Astrocyte (in vitro differentiated cells and primary cell): ENCODE results near the gene C7. TPM values are rescaled to one million over a fixed set of nuclear protein-coding genes. Genes with fewer than 3 reads are reported as not detected.

ENCODE experiments used
- DNase-seq: peaks from one replicate; pipeline ENCODE4 v3.0.0-alpha.2; 2010; ENCODE audit warnings: low read depth
- FAIRE-seq: peaks from 2 replicates; lab custom pipeline; 2011; peaks lifted over from hg19 to GRCh38; lab: Jason Lieb, UNC
- H2AFZ ChIP-seq: 2 replicates; pipeline ENCODE4 v1.6.0; 2012; ENCODE audit warnings: low read depth, low read length, inconsistent platforms
- H3K27ac ChIP-seq: 2 replicates; pipeline ENCODE4 v1.5.1; 2011; ENCODE audit warnings: low read depth, low read length, inconsistent platforms
- H3K27me3 ChIP-seq: 2 replicates; pipeline ENCODE4 v1.6.0; 2011; ENCODE audit warnings: low read length, inconsistent platforms; ENCODE audit not compliant: insufficient read depth
- H3K36me3 ChIP-seq: 2 replicates; pipeline ENCODE4 v1.5.1; 2011; ENCODE audit warnings: low read length, inconsistent platforms; ENCODE audit not compliant: insufficient read depth
- H3K4me1 ChIP-seq: 2 replicates; pipeline ENCODE4 v1.5.1; 2011; ENCODE audit warnings: low read length, inconsistent platforms; ENCODE audit not compliant: insufficient read depth
- H3K4me2 ChIP-seq: 2 replicates; pipeline ENCODE4 v1.6.0; 2012; ENCODE audit warnings: low read length, inconsistent platforms
- H3K4me3 ChIP-seq: 2 replicates; pipeline ENCODE4 v1.5.1; 2011; ENCODE audit warnings: low read depth, mild to moderate bottlenecking, low read length, inconsistent platforms; ENCODE audit not compliant: insufficient read depth
- H3K79me2 ChIP-seq: 2 replicates; pipeline ENCODE4 v1.6.0; 2012; ENCODE audit warnings: mild to moderate bottlenecking, low read length, inconsistent platforms; ENCODE audit not compliant: insufficient read depth
- H3K9ac ChIP-seq: 2 replicates; pipeline ENCODE4 v1.6.0; 2012; ENCODE audit warnings: mild to moderate bottlenecking, low read length, inconsistent platforms
- H3K9me3 ChIP-seq: 2 replicates; pipeline ENCODE4 v1.5.1; 2012; ENCODE audit warnings: low read depth, mild to moderate bottlenecking, low read length, inconsistent platforms; ENCODE audit not compliant: insufficient read depth
- H4K20me1 ChIP-seq: 2 replicates; pipeline ENCODE4 v1.6.0; 2012; ENCODE audit warnings: low read length, inconsistent platforms; ENCODE audit not compliant: insufficient read depth
- H3K27ac Mint-ChIP-seq: one replicate; pipeline ENCODE4 v1.8.0; 2021; ENCODE audit warnings: mild to moderate bottlenecking, mixed read lengths; ENCODE audit not compliant: unreplicated experiment
- H3K27me3 Mint-ChIP-seq: one replicate; pipeline ENCODE4 v1.8.0; 2021; ENCODE audit warnings: low read depth, mixed read lengths; ENCODE audit not compliant: unreplicated experiment
- H3K36me3 Mint-ChIP-seq: one replicate; pipeline ENCODE4 v1.8.0; 2021; ENCODE audit warnings: low read depth, mixed read lengths; ENCODE audit not compliant: unreplicated experiment
- H3K4me1 Mint-ChIP-seq: one replicate; pipeline ENCODE4 v1.8.0; 2021; ENCODE audit warnings: low read depth, mixed read lengths; ENCODE audit not compliant: unreplicated experiment
- H3K4me3 Mint-ChIP-seq: one replicate; pipeline ENCODE4 v1.8.0; 2021; ENCODE audit warnings: mild to moderate bottlenecking, moderate library complexity, mixed read lengths; ENCODE audit not compliant: unreplicated experiment
- H3K9me3 Mint-ChIP-seq: one replicate; pipeline ENCODE4 v1.8.0; 2021; ENCODE audit warnings: mild to moderate bottlenecking, mixed read lengths; ENCODE audit not compliant: unreplicated experiment
- CTCF ChIP-seq: IDR thresholded peaks from 2 replicates; pipeline ENCODE4 v1.5.1; 2011; ENCODE audit warnings: low read depth, mild to moderate bottlenecking, inconsistent platforms, low read length, moderate library complexity; ENCODE audit not compliant: insufficient read depth
- EZH2 ChIP-seq: IDR thresholded peaks from 2 replicates; pipeline ENCODE4 v1.6.1; 2012; ENCODE audit warnings: mild to moderate bottlenecking, low read length, inconsistent platforms; ENCODE audit not compliant: insufficient read depth
- total RNA-seq: library from RNA; stranded (reverse); gene quantifications from 2 replicates; pipeline ENCODE4 v1.2.1, GENCODE V29; 2021

Gene C7
- total RNA-seq, 1 donor from 2014 or later: 0.66 TPM

- Mint-ChIP-seq H3K4me3 (no peak overlapping the region), H3K9me3 (no peaks in the 10 kb centered on the region), H3K27me3 (no peaks in the 10 kb centered on the region), H3K27ac (no peak overlapping the region), H3K4me1 (no peaks in the 10 kb centered on the region), H3K36me3 (no peaks in the 10 kb centered on the region)
- Histone ChIP-seq H3K4me2 (no peak overlapping the region), H3K9me3 (no peaks in the 10 kb centered on the region), H3K36me3 (no peaks in the 10 kb centered on the region), H3K9ac (no peak overlapping the region), H3K79me2 (no peaks in the 10 kb centered on the region), H3K4me3 (no peak overlapping the region), H3K27me3 (no peaks in the 10 kb centered on the region), H3K27ac (no peak overlapping the region), H3K4me1 (no peaks in the 10 kb centered on the region), H2AFZ (no peak overlapping the region), H4K20me1 (no peaks in the 10 kb centered on the region)
- DNase-seq: no peak
- FAIRE-seq: no peak
- no peak for TF ChIP-seq EZH2
- no peak for TF ChIP-seq CTCF
Observed at GRCh38 chr5:40976836-40977235, 67.5 kb downstream of the C7 start.

- H3K27ac ChIP-seq: no peak overlapping the region
Observed at GRCh38 chr5:40981420-40981819, 72.1 kb downstream of the C7 start.

More at GRCh38 chr5:40981420-40981819, 72.1 kb downstream of the C7 start:
- H3K36me3 ChIP-seq: no peaks in the 10 kb centered on the region
- Mint-ChIP-seq H3K4me3 (no peak overlapping the region), H3K27ac (no peak overlapping the region), H3K27me3 (no peaks in the 10 kb centered on the region), H3K36me3 (no peaks in the 10 kb centered on the region), H3K4me1 (peaks cover 22% of the 10 kb centered on the region), H3K9me3 (peaks cover 1% of the 10 kb centered on the region)
- H3K27me3 ChIP-seq: no peaks in the 10 kb centered on the region
- no peaks in the 10 kb centered on the region for H3K9me3 ChIP-seq
- DNase-seq: no peak
- H3K4me1 ChIP-seq: peaks cover 21% of the 10 kb centered on the region
- H3K4me2 ChIP-seq: no peak overlapping the region
- no peak for FAIRE-seq
- no peak for TF ChIP-seq CTCF
- TF ChIP-seq EZH2: no peak
- H3K79me2 ChIP-seq: no peaks in the 10 kb centered on the region
- no peak overlapping the region for H3K9ac ChIP-seq
- H3K4me3 ChIP-seq: no peak overlapping the region
- no peak overlapping the region for H2AFZ ChIP-seq
- H4K20me1 ChIP-seq: no peaks in the 10 kb centered on the region
